ENCODE data around the gene ITPKC. TPM values are rescaled to one million over a fixed set of nuclear protein-coding genes. Genes with fewer than 3 reads are reported as not detected.

The ITPKC gene
- total and polyA plus RNA-seq, 9 of the 15 experiments (the other 6 are each of a cell fraction or from before 2014, with no cell fraction given) = 0.08 to 9.3 (median 5.8) TPM

DNA sequence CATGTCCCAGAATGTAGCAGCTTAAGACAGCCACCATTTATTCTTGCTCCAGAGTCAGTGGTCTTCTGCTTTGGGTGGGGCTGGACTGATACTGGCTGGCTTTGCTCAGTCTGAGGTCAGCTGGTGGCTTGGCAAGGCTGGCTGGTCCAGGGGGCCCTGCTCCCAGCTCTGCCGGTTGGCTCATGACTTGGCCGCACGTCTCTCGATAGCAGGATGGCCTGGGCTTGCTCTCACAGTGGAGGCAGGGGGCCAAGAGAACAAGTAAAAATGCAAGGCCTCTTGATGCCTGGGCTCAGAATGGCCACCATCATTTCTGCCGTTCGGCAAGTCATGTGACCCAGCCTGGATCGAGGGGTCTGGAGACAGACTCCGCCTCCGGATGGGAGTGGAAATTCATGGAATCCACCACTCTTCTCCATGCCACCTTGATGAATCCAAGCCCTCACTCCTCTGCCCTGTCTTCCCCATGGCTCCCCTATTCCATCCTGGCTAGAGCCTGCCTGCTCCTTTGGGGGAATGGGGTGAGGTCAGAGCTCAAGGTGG is 20.3 kb downstream of the ITPKC start:
- FAIRE-seq = no peak
- BruUV-seq (replicated peaks) = no TSS peak
- no peak overlapping the region for H2AFZ ChIP-seq (ENCODE audit: low read depth, low read length)
- TF ChIP-seq, protein P1, sequence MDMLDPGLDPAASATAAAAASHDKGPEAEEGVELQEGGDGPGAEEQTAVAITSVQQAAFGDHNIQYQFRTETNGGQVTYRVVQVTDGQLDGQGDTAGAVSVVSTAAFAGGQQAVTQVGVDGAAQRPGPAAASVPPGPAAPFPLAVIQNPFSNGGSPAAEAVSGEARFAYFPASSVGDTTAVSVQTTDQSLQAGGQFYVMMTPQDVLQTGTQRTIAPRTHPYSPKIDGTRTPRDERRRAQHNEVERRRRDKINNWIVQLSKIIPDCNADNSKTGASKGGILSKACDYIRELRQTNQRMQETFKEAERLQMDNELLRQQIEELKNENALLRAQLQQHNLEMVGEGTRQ (CRISPR knock-in tag; IDR thresholded peaks at IDR 0.05) = peak; percentile 2; the same call in 1 of the 2 replicates
- TF ChIP-seq, protein P2, sequence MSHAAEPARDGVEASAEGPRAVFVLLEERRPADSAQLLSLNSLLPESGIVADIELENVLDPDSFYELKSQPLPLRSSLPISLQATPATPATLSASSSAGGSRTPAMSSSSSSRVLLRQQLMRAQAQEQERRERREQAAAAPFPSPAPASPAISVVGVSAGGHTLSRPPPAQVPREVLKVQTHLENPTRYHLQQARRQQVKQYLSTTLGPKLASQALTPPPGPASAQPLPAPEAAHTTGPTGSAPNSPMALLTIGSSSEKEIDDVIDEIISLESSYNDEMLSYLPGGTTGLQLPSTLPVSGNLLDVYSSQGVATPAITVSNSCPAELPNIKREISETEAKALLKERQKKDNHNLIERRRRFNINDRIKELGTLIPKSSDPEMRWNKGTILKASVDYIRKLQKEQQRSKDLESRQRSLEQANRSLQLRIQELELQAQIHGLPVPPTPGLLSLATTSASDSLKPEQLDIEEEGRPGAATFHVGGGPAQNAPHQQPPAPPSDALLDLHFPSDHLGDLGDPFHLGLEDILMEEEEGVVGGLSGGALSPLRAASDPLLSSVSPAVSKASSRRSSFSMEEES (CRISPR knock-in tag; IDR thresholded peaks at IDR 0.05) = peak; percentile 55
- TF ChIP-seq ILF3 (IDR thresholded peaks at IDR 0.05; ENCODE audit: borderline replicate concordance) = no peak
- TF ChIP-seq, protein P3, sequence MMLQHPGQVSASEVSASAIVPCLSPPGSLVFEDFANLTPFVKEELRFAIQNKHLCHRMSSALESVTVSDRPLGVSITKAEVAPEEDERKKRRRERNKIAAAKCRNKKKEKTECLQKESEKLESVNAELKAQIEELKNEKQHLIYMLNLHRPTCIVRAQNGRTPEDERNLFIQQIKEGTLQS (IDR thresholded peaks at IDR 0.05) = no peak
- TF ChIP-seq, protein P3 (CRISPR knock-in tag; conservative IDR thresholded peaks at IDR 0.05) = no peak
- no peak for ATAC-seq
- no peaks in the 10 kb centered on the region for H3K27me3 ChIP-seq (ENCODE audit: control insufficient read depth in 2 of 2, insufficient read depth in 2 of 2, low read length in 2 of 2)
- CTCF ChIA-PET (ENCODE audit: low intra/inter-chr PET ratio) = interaction anchor here (0.6 kb wide), 1 partner anchor 20 kb away, joined by 3 read pairs; the partner anchor contains the start of gene ITPKC
- H4K20me1 ChIP-seq (replicated peaks; ENCODE audit: control insufficient read depth, insufficient read depth, low read length) = 0 out of 2 replicates have a peak, but pooled peaks cover 3% of the 10 kb centered on the region
- no peak for DNase-seq (ENCODE audit: extremely low read depth in 1 of 4, low spot score in 3 of 4)
- H3K27ac ChIP-seq (ENCODE audit: extremely low read depth, low read depth, low read length) = no peak overlapping the region
- H3K9me3 ChIP-seq (replicated peaks; ENCODE audit: control insufficient read depth, insufficient read depth, low read depth, low read length) = no peaks in the 10 kb centered on the region
- no peak overlapping the region for H3K4me2 ChIP-seq (ENCODE audit: insufficient read depth, low read length)
- intact Hi-C loops (cut with micrococcal nuclease) (no loop called here), in situ Hi-C loops (cut with MboI) (no loop called here)
- peaks cover 0 to 22% of the 10 kb centered on the region in 2 experiments; a peak in 3 of 5 replicates for H3K4me1 ChIP-seq (replicated peaks in 1 of 2; ENCODE audit: control insufficient read depth in 2 of 2, insufficient read depth in 2 of 2, low read length in 2 of 2)
- POLR2A ChIA-PET = interaction anchor here (2.0 kb wide), 1 partner anchor 13 kb away, joined by 11 read pairs; the partner anchor contains the start of genes ACTMAP and SNRPA
- no peaks in the 10 kb centered on the region for H3K79me2 ChIP-seq (ENCODE audit: control insufficient read depth, insufficient read depth, low read length)
- H3K4me3 ChIP-seq = no peak overlapping the region
- H3K9me1 ChIP-seq (ENCODE audit: control insufficient read depth, insufficient read depth, low read length) = no peaks in the 10 kb centered on the region
- WGBS (ENCODE audit: insufficient coverage, low coverage, missing lambda C conversion rate) = 90% methylated on average over 9 of the region's 9 CpGs
- H3K36me3 ChIP-seq (ENCODE audit: control insufficient read depth, insufficient read depth, low read length) = peaks cover 66% of the 10 kb centered on the region
- H3K9ac ChIP-seq (ENCODE audit: insufficient read depth in 1 of 2, low read depth in 2 of 2, low read length in 2 of 2) = peak overlapping the region in 1 of 2 experiments; percentile 27; a peak in 2 of 4 replicates
